Activated naive CD4-positive, alpha-beta T cell (primary cell): ENCODE data around the gene PARP3.

Source experiments
- DNase-seq, 4 experiments: peaks; one replicate each; lab custom pipeline; 2025; lab: John Stamatoyannopoulos, UW

PARP3 gene

DNA sequence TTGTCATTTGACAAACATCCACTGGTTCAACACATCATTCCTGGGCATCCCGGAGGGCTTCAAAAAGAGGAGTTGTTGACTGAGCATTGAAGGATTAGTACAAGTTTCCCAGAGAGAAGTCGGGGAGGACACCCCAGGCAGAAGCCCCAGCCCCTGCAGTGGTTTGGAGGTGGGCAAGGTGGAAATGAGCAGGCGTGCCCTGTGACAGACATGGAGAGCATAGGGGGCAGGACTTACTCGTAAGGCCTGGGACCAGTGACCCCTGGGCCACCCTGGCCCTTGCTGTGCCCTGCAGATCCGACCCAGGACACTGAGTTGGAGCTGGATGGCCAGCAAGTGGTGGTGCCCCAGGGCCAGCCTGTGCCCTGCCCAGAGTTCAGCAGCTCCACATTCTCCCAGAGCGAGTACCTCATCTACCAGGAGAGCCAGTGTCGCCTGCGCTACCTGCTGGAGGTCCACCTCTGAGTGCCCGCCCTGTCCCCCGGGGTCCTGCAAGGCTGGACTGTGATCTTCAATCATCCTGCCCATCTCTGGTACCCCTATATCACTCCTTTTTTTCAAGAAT lies 5.9 kb downstream of the PARP3 start:
- no peak for DNase-seq

GRCh38 chr3:51949121-51949520 lies 7.0 kb downstream of the PARP3 start:
- no peak for DNase-seq

GRCh38 chr3:51950899-51951298 lies 8.7 kb downstream of the PARP3 start:
- no peak for DNase-seq

DNA sequence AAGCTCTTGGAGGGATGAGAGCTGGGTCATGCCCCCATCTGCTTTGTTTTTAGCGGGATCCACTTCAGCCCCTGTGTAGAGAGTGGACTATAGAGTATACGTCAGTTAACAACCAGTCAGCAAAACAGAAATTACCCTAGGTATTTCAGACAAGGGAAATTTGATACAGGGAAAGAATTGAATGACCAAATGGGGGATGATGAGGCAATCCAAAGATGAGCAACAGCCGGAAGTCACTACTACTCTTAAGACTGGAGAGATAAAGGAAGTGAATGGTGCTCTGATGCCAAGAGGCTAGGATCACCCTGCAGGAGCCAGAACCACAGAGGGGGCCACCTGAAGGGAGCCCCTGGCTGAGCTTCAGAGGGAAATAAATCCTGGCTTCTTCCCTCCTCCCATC lies 11.3 kb downstream of the PARP3 start:
- DNase-seq: no peak

- DNase-seq: no peak
These were observed 11.9 kb downstream of the PARP3 start for GRCh38 chr3:51954105-51954504.

- DNase-seq: no peak
These were observed 12.6 kb downstream of the PARP3 start for GRCh38 chr3:51954713-51955112.

GRCh38 chr3:51955175-51955892 lies 13.2 kb downstream of the PARP3 start, which contains the start of gene GPR62:
TSS of gene GPR62 (plus strand) at chr3:51955381. CDS start at chr3:51955653, 272 bp downstream.
- DNase-seq: no peak

- DNase-seq: peak in 2 of 4 experiments; percentile 11 to 32
These were observed 14.0 kb downstream of the PARP3 start for GRCh38 chr3:51955893-51956770.

DNA sequence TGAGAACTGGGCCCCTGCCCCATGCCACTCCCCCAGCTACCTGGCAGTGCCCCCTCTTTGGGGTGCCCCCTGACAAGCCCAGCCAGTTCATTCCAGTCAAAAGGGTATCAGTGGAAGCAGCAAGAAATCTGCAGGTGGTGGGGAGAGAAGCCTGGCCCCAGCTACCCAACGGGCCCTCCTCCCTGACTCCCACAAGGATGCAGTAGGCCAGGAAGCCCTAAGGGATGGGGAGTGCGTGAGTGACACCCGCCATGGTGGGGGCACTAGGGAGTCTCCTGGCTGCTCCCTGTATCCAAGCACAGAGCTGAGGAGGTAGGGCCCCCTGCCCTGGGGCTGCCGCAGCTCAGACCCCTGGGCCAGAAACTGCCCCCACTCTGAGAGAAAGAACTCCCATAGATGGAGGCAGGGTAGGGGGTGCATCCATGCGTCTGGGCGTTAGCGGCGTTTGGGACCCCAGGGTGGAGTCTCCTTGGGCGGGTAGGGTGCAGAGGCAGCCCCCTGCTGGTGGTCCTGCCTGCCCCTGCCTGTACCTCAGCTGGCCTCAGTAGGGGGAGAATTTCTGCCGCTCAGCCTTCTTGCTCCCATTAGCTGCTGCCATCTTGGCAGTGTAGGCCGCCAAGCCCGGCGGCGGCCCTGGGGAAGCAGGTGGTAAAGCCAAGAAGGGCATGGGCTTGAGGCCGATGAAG lies 15.5 kb downstream of the PARP3 start:
- DNase-seq: no peak

DNA sequence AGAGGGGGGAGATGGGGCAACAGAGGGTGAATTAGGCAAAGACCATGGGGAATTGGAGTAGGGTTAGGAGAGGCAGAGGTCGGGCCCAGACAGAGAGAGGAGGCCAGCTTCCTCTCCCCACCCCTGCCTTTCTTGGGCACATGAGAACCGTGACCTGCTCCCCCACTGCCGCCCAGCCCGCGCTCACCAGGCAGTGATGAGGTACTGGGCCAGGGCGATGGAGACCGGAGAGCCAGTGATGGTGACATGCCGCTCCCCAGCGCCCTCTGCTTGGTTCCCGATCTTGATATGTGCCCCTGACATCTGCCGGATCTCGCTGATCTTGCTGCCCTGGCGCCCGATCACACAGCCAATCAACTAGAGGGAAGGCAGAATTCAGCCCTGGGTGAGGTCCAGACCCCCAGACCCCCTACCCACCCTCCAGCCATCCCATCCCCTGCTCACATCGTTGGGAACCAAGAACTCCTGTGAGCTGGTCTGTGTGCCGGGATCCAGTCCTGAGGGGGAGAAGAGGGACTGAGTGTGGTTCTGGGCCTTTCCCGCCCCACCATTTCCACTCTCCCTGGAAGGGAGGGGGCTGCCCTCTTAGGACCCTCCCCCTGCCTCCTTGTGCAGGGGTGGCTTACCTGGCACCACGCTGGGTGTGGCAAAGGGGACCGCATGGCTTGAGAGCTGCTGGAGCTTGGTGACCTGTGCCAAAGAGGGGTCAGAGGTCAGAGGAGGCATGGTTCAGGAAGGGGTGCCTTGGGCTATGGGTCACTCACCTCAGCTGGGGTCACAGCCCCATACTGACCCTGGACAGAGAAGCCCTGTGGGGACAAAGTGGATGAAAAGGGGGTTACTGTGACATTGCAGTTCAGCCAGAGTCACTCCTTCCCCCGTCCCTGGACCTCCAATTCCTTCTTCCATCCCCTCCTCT lies 16.7 kb downstream of the PARP3 start:
- DNase-seq: no peak

DNA sequence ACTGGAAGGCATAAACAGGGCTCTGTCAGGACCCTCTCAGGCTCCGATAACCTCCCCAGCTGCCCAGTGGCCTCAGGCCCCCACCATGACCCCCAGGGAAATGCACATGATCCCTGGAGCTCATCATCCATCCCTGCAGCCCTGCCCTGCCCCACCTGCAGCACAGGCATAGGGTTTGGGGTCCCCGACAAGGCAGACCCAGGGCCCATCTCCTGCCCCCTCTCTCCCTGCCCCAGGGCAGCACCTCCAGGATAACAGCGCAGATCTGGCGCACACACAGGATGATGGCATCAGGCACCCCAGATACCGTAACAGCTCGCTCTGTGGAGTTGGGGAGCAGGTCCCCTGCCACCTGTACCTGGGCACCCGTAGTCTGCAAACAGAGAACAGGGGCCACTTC lies 17.5 kb downstream of the PARP3 start:
- DNase-seq: no peak

DNA sequence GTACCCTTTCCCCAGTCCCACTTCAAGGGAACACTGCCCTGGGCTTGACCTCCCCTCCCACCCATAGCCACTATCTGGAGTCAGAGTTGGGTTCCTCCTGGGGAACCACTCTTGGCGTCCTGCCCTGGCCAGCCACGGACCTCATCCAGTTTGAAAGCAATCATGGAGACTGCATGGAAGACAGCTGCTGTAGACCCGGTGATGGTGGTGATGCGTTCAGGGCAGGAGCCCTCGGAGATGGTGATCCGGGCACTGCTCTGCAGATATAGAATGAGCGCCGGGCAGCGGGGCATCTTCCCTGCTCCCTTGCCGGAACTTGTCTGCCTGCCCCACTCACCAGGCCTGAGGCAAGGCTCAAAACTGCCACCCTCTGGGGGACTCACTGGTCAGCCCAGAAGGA lies 18.2 kb downstream of the PARP3 start:
- no peak for DNase-seq

GRCh38 chr3:51961011-51961410 lies 18.8 kb downstream of the PARP3 start:
- DNase-seq: no peak

DNA sequence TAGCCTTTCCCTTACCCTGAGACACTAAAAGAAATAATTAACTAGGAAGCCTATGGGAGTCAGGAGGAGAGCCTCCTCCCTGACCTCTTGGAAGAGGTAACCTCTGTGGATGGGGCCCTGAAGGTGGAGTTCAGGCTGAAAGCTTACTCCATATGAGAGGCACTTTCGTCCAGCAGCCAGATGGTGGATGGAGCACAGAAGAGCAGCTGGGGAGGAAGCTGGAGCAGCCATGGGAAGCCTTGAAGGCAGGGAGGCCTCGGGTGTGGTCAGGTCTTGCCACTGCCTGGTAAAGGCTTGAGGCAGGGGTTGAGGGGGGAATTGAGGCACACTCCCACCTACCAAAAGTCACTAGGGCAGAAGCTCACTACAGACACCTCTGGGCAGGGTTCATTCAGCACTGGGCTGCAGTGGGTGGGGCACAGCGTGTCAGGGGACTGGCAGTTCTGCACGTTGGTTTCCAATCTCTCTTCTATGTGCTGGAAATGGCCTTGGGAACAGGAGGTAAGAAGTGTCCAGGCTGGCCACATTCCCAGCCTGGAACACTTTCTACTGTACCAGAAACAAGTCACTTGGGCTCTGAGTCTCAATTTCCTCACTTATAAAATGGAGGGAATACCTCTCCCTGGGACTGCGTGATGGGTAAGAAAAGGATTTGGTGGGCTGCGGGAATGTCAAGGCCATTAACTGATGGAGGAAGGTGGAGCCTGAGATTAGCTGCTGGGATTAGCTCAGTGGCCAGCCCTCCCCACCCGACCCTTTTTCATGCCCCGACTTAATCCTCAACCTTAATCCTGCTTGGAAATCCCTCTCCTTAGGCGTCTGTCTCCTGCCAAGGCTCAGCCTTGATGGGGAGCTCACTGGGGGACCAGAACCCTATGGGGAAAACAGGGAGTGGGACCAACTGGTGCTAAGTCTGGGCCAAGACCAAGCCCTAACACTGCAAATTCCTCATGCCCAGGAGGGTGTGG lies 19.7 kb downstream of the PARP3 start:
- no peak for DNase-seq

- DNase-seq: no peak
These were observed 20.8 kb downstream of the PARP3 start for GRCh38 chr3:51962854-51963530.

GRCh38 chr3:51963951-51964451 lies 21.8 kb downstream of the PARP3 start:
- no peak for DNase-seq

DNA sequence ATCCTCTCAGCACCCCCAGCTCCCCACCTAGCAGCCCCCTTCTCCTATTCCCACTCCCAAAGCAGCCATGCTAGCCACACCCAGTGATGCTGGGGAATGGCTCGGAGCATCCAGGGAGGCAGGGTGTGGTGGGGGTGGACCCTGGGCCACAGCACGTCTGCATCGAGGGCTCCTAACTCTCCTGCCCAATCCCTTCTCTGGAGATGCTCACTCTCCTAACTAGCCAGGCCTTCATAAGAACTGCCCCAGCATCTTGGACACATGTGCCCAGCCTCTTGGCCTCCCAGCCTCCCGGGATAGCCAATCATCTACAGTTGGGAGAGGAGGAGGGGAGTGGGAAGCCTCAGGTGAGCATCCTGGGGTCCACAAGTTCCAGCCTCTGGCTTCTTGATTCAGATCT lies 22.4 kb downstream of the PARP3 start:
- DNase-seq: no peak

- no peak for DNase-seq
These were observed 23.9 kb downstream of the PARP3 start for GRCh38 chr3:51966016-51966415.

GRCh38 chr3:51966486-51966885 lies 24.3 kb downstream of the PARP3 start:
- DNase-seq: no peak
